OCI-LY7 (cell line): ENCODE measurements around the gene BANF2. TPM values are rescaled to one million over a fixed set of nuclear protein-coding genes. Genes with fewer than 3 reads are reported as not detected.

Source experiments
- BruUV-seq: library from RNA; stranded (reverse); fragments of 400-500 nt; replicated peaks from 2 replicates; lab custom pipeline; 2021; lab: Mats Ljungman, UMichigan
- CTCF ChIA-PET: fragments of 300-600 bp; sonication (Branson Sonifier 250); formaldehyde crosslinking; loops from one replicate; lab custom pipeline; 2022; ENCODE audit warnings: antibody characterized with exemption; ENCODE audit not compliant: unreplicated experiment; lab: Charles Lee
- POLR2A ChIA-PET: fragments of 300-600 bp; sonication (Branson Sonifier 250); formaldehyde crosslinking; loops from one replicate; lab custom pipeline; 2022; ENCODE audit warnings: antibody characterized with exemption; lab: Charles Lee
- DNase-seq: peaks from one replicate; pipeline ENCODE4 v3.0.0-alpha.2; 2015; ENCODE audit warnings: low spot score
- H2AFZ ChIP-seq: fragments of 200-600 bp; sonication (generic), shearing (Covaris generic); 2 replicates; pipeline ENCODE4 v1.6.1; 2014; ENCODE audit warnings: mild to moderate bottlenecking, antibody characterized with exemption, low read length, moderate library complexity
- H3K27ac ChIP-seq: fragments of 200-600 bp; sonication (generic); 2 replicates; pipeline ENCODE4 v1.5.1; 2014; ENCODE audit warnings: mixed run types, low read depth, mild to moderate bottlenecking, moderate library complexity, low read length, inconsistent platforms; ENCODE audit not compliant: poor library complexity, severe bottlenecking
- H3K36me3 ChIP-seq: fragments of 200-600 bp; sonication (generic); 2 replicates; pipeline ENCODE4 v1.6.1; 2014; ENCODE audit warnings: mild to moderate bottlenecking, antibody characterized with exemption, low read length, moderate library complexity, mixed read lengths; ENCODE audit not compliant: insufficient read depth
- H3K4me1 ChIP-seq: fragments of 200-600 bp; sonication (generic); 2 replicates; pipeline ENCODE4 v1.5.1; 2014; ENCODE audit warnings: mild to moderate bottlenecking, low read length; ENCODE audit not compliant: insufficient read depth, poor library complexity, severe bottlenecking
- H3K4me2 ChIP-seq: fragments of 200-600 bp; sonication (generic); 2 replicates; pipeline ENCODE4 v1.6.1; 2014; ENCODE audit warnings: mild to moderate bottlenecking, low read length
- H3K4me3 ChIP-seq: fragments of 200-600 bp; sonication (generic); 2 replicates; pipeline ENCODE4 v1.5.1; 2014; ENCODE audit warnings: mild to moderate bottlenecking, low read depth, low read length; ENCODE audit not compliant: poor library complexity, severe bottlenecking
- H3K79me2 ChIP-seq: fragments of 200-600 bp; sonication (generic); 2 replicates; pipeline ENCODE4 v1.6.1; 2016; ENCODE audit warnings: low read depth, mild to moderate bottlenecking, low read length, moderate library complexity, mixed read lengths; ENCODE audit not compliant: insufficient read depth
- H3K9me2 ChIP-seq: fragments of 200-600 bp; sonication (generic); 2 replicates; pipeline ENCODE4 v1.6.1; 2016; ENCODE audit warnings: mild to moderate bottlenecking, low read length, mixed read lengths; ENCODE audit not compliant: insufficient read depth
- H3K9me3 ChIP-seq: fragments of 200-600 bp; sonication (generic); 2 replicates; pipeline ENCODE4 v1.6.1; 2014; ENCODE audit warnings: mild to moderate bottlenecking, mixed run types, low read length, mixed read lengths
- H4K20me1 ChIP-seq: fragments of 200-600 bp; sonication (generic); 2 replicates; pipeline ENCODE4 v1.6.1; 2014; ENCODE audit warnings: mild to moderate bottlenecking, antibody characterized with exemption, low read length, moderate library complexity, mixed read lengths; ENCODE audit not compliant: insufficient read depth
- CTCF ChIP-seq: fragments of 200-600 bp; sonication (generic); conservative IDR thresholded peaks from 2 replicates; pipeline ENCODE4 v1.5.1; 2014; ENCODE audit warnings: mild to moderate bottlenecking, antibody characterized with exemption, low read length, moderate library complexity, mixed read lengths
- EZH2phosphoT487 ChIP-seq: fragments of 200-600 bp; sonication (generic); IDR thresholded peaks from 2 replicates; pipeline ENCODE4 v1.6.1; 2018; ENCODE audit warnings: low read depth, borderline replicate concordance, mild to moderate bottlenecking, mixed run types, antibody characterized with exemption, low read length, moderate library complexity, mixed read lengths
- intact Hi-C: fragments of 100-400 bp; cut with micrococcal nuclease; formaldehyde crosslinking; loops from one replicate; pipeline ENCODE4 v1.10.0; 2022; ENCODE audit not compliant: unreplicated experiment
- total RNA-seq, 2 experiments: library from RNA; depleted of rRNA in 1 of 2; stranded (reverse); fragments of >200 nt in 1 of 2; shearing (Covaris generic) in 1 of 2; gene quantifications; 2 replicates each; pipeline ENCODE4 v1.2.3, GENCODE V29; 2014 to 2022

Gene BANF2
- total RNA-seq, 2 experiments from 2014 or later, result not detected

GRCh38 chr20:17757496-17757895 lies 57.7 kb downstream of the BANF2 start:
- intact Hi-C loops, result no loop called here
- no peak overlapping the region for H2AFZ ChIP-seq
- no peaks in the 10 kb centered on the region for H3K36me3 ChIP-seq
- H3K4me1 ChIP-seq, result no peaks in the 10 kb centered on the region
- ChIA-PET POLR2A (no interaction called here), CTCF (no interaction called here)
- H3K4me2 ChIP-seq, result no peak overlapping the region
- DNase-seq, result no peak
- H4K20me1 ChIP-seq, result no peaks in the 10 kb centered on the region
- no peaks in the 10 kb centered on the region for H3K9me2 ChIP-seq
- H3K27ac ChIP-seq, result no peak overlapping the region
- TF ChIP-seq EZH2phosphoT487, result no peak
- TF ChIP-seq CTCF, result no peak
- H3K4me3 ChIP-seq, result no peak overlapping the region
- H3K9me3 ChIP-seq, result no peaks in the 10 kb centered on the region
- BruUV-seq, result no TSS peak
- no peaks in the 10 kb centered on the region for H3K79me2 ChIP-seq

DNA sequence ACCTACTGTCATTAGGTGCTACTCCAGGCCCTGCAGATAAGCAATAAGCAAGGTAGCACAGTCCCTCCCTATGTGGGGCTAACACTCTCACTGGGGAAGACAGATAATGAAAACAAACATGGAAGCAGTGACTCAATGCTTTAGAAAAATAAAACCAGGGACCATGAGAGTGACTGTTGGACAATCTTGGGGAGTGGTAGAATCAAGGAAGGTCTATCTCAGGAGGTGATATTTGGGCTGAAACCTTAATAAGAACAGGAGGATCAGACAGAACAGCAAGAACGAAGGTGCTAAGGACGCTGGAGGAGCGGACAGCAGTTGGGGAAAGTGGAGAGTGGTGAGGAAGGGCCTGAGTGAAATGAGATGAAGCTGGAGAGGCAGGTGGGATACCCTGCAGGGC lies 58.2 kb downstream of the BANF2 start:
- Histone ChIP-seq H3K36me3 (no peaks in the 10 kb centered on the region), H4K20me1 (no peaks in the 10 kb centered on the region), H3K4me2 (no peak overlapping the region), H3K4me1 (no peaks in the 10 kb centered on the region), H3K9me2 (no peaks in the 10 kb centered on the region), H3K4me3 (no peak overlapping the region), H3K27ac (no peak overlapping the region), H3K79me2 (no peaks in the 10 kb centered on the region), H3K9me3 (no peaks in the 10 kb centered on the region), H2AFZ (no peak overlapping the region)
- BruUV-seq, result no TSS peak
- TF ChIP-seq CTCF, result no peak
- TF ChIP-seq EZH2phosphoT487, result no peak
- ChIA-PET POLR2A (no interaction called here), CTCF (no interaction called here)
- no peak for DNase-seq
- intact Hi-C loops, result no loop called here

DNA sequence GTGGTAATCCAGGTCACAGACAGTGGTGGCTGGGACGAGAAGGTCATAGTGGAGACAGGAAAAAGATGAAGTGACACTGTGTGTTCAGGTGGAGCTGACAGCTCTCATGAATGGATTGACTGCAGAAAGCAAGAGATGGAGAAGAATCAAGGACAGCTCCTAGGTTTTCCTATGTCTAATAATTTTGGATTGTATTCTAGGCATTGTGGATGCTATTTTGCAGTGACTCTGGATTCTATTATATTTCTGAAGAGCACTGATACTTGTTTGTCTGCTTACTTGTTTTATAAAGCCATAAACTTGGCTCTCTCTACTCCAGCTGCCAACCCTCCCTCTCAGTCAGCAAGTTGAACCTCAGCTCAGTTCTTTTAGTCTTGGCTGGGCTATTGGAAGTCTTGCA lies 58.7 kb downstream of the BANF2 start:
- BruUV-seq, result no TSS peak
- Histone ChIP-seq H3K36me3 (no peaks in the 10 kb centered on the region), H4K20me1 (no peaks in the 10 kb centered on the region), H3K4me2 (no peak overlapping the region), H3K27ac (no peak overlapping the region), H3K9me2 (no peaks in the 10 kb centered on the region), H3K4me3 (no peak overlapping the region), H3K9me3 (no peaks in the 10 kb centered on the region), H3K79me2 (no peaks in the 10 kb centered on the region), H2AFZ (no peak overlapping the region), H3K4me1 (no peaks in the 10 kb centered on the region)
- no peak for DNase-seq
- intact Hi-C loops, result no loop called here
- TF ChIP-seq CTCF, result no peak
- no peak for TF ChIP-seq EZH2phosphoT487
- ChIA-PET CTCF (no interaction called here), POLR2A (no interaction called here)
